WERI-Rb-1 (cell line): ENCODE data around the gene DNAH1.
A peak's percentile ranks its signal among the peaks of the same experiment; 100 is the strongest.

Experiments used
- DNase-seq: peaks from one replicate; pipeline ENCODE4 v3.0.0-alpha.2; 2020
- H3K27ac ChIP-seq: fragments of 250-450 bp; sonication (Bioruptor Pico); 2 replicates; pipeline ENCODE4 v1.5.1; 2020; ENCODE audit warnings: mild to moderate bottlenecking, moderate library complexity
- H3K27me3 ChIP-seq: fragments of 250-450 bp; sonication (Bioruptor Pico); 2 replicates; pipeline ENCODE4 v1.5.1; 2021; ENCODE audit warnings: mild to moderate bottlenecking, low read depth, moderate library complexity; ENCODE audit not compliant: insufficient read depth, severe bottlenecking
- H3K36me3 ChIP-seq: fragments of 250-450 bp; sonication (Bioruptor Pico); 2 replicates; pipeline ENCODE4 v1.5.1; 2020; ENCODE audit warnings: mild to moderate bottlenecking, moderate library complexity
- H3K4me3 ChIP-seq: 2 replicates; pipeline ENCODE4 v1.5.1; 2011; ENCODE audit warnings: low read depth, mild to moderate bottlenecking, control low read depth, low read length
- H3K9me3 ChIP-seq: fragments of 250-450 bp; sonication (Bioruptor Pico); 2 replicates; pipeline ENCODE4 v1.5.1; 2021; ENCODE audit warnings: mild to moderate bottlenecking, moderate library complexity; ENCODE audit not compliant: severe bottlenecking
- TF ChIP-seq, protein P1 (sequence below): IDR thresholded peaks from 2 replicates; pipeline ENCODE4 v1.5.1; 2011; ENCODE audit warnings: low read depth, mild to moderate bottlenecking, control low read depth, inconsistent platforms, low read length

Gene DNAH1

DNA sequence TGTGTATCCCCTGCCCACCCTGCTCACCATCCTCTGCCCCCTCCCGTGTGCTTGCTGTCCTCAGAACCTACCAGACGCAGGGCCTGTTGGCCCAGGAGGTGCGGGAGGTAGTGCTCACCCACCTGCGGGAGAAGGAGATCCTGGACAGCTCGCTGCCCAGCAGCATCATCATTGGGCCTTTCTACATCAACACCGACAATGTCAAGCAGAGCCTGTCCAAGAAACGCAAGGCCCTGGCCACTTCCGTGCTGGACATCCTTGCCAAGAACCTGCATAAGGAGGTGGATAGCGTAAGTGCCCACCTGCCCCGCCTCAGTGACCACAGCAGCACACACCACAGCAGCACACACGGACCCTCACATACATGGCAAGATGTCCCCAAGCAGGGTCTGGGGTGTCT is 33.0 kb downstream of the DNAH1 start:
- no peaks in the 10 kb centered on the region for H3K27me3 ChIP-seq
- no peaks in the 10 kb centered on the region for H3K9me3 ChIP-seq
- H3K27ac ChIP-seq = no peak overlapping the region
- no peaks in the 10 kb centered on the region for H3K36me3 ChIP-seq
- H3K4me3 ChIP-seq = no peak overlapping the region
- no peak for DNase-seq
- TF ChIP-seq, protein P1, sequence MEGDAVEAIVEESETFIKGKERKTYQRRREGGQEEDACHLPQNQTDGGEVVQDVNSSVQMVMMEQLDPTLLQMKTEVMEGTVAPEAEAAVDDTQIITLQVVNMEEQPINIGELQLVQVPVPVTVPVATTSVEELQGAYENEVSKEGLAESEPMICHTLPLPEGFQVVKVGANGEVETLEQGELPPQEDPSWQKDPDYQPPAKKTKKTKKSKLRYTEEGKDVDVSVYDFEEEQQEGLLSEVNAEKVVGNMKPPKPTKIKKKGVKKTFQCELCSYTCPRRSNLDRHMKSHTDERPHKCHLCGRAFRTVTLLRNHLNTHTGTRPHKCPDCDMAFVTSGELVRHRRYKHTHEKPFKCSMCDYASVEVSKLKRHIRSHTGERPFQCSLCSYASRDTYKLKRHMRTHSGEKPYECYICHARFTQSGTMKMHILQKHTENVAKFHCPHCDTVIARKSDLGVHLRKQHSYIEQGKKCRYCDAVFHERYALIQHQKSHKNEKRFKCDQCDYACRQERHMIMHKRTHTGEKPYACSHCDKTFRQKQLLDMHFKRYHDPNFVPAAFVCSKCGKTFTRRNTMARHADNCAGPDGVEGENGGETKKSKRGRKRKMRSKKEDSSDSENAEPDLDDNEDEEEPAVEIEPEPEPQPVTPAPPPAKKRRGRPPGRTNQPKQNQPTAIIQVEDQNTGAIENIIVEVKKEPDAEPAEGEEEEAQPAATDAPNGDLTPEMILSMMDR = no peak

DNA sequence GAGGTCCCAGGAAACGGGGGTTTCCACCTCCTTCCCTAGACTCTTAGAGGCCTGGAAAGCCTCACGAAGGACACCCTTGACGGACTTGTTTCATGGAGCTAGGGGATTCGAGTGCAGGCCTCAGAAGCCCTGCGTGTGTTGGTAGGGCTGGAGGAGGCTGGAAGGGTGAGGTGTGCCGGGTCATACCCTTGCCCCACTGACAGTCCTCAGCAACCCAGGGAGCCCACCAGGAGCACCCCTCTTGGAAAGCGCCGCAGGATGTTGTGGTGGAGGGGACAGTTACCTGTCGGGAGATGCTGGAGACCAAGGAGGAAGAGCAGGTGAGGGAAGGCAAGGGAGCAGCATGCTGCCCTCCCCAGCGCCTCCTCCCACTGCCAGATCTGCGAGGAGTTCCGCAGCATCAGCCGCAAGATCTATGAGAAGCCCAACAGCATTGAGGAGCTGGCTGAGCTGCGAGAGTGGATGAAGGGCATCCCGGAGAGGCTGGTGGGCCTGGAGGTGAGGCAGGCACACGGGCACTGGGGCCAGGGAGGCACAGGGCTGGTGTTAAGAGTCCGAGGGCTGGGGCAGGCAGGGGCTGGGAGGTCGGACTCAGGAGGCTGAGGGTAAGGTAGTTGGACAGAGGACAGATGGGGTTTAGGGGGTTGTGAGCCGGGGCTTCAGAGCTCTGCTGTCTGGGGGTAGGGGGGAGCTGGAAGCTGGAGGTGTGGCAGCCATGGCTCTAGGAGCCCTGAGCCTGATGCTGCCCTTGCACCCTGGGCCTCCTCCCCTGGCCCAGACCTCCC is 33.7 kb downstream of the DNAH1 start:
- TF ChIP-seq, protein P1 = no peak
- no peaks in the 10 kb centered on the region for H3K27me3 ChIP-seq
- no peaks in the 10 kb centered on the region for H3K9me3 ChIP-seq
- no peak for DNase-seq
- no peak overlapping the region for H3K27ac ChIP-seq
- no peak overlapping the region for H3K4me3 ChIP-seq
- no peaks in the 10 kb centered on the region for H3K36me3 ChIP-seq

DNA sequence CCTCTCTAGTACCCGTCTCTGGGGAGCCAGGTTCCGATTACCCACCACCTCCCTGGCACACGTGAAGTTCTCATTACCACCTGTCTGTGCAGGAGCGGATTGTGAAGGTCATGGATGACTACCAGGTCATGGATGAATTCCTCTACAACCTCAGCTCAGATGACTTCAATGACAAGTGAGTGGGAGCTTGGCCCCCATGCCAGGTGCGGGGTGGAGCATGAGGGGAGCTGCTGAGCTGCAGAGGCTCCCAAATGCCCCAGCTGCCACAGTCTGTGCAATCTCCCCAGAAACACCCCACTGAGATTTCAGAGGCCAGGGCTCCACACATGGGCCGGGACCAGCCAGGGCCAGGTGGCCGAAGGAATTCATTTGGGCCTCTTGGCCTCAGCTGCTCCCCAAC is 34.3 kb downstream of the DNAH1 start:
- H3K36me3 ChIP-seq = no peaks in the 10 kb centered on the region
- H3K27me3 ChIP-seq = no peaks in the 10 kb centered on the region
- TF ChIP-seq, protein P1 = no peak
- H3K4me3 ChIP-seq = no peak overlapping the region
- peak; percentile 18 for DNase-seq
- no peaks in the 10 kb centered on the region for H3K9me3 ChIP-seq
- H3K27ac ChIP-seq = no peak overlapping the region

DNA sequence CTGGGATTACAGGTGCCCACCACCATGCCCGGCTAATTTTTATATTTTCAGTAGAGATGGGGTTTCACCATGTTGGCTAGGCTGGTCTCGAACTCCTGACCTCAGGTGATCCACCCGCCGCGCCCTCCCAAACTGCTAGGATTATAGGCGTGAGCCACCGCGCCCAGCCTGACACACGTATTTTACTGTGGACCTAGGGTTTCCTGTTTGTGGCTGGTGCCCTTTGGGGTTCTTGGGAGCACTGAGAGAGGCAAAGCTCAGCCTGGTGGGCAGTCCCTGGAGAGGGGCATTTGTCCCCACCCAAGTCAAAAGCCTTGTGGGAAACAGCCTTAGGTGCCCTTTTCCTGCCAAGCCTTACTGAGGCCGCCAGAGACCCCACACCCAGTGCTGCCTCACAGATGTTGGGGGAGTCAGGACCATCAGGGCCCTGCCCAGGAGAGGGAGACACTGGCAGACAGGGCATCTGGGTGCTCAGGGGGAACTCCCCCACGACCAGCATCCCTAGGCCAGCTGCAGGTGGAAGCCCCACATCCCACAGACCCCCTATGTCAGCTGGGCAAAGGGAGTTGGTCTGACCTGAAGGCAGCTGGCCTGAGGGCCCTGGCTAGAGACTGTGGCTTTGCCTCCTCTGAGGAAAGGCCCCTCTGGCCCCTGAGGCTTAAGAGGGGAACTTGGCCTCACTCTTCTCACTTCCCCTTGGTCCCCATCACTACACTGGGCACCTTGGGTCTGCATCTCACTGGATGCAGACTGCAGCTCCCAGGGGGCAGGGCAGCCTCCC is 35.1 kb downstream of the DNAH1 start:
- no peaks in the 10 kb centered on the region for H3K9me3 ChIP-seq
- H3K27ac ChIP-seq = no peak overlapping the region
- no peaks in the 10 kb centered on the region for H3K27me3 ChIP-seq
- no peak for DNase-seq
- H3K4me3 ChIP-seq = no peak overlapping the region
- TF ChIP-seq, protein P1 = no peak
- H3K36me3 ChIP-seq = no peaks in the 10 kb centered on the region

DNA sequence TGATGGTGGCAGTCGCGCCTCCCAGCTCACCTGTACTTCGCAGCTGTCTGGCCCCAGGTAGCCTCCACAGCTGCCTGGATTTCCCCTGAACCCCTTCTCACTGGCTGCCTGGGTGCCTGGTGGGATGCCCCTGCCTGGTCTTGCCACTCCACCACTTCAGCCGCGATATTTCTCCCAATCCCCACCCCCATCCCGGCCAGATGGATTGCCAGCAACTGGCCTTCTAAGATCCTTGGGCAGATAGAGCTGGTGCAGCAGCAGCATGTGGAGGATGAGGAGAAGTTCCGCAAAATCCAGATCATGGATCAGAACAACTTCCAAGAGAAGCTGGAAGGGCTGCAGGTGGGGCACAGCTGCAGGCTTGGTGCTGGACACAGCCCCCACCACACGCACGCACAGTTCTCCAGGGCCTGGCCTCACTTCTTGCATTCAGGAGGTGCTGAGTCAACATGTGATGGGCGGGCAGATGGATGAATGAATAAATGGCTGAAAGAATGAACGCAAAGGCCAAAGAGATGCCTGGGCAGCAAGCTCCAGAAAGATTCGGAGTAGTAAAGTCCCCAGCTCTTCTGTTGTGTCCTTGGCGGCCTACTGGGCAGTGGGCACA is 35.7 kb downstream of the DNAH1 start:
- no peak overlapping the region for H3K27ac ChIP-seq
- no peaks in the 10 kb centered on the region for H3K9me3 ChIP-seq
- H3K4me3 ChIP-seq = no peak overlapping the region

More for the DNA sequence above, 35.7 kb downstream of the DNAH1 start:
- no peak for DNase-seq
- Histone ChIP-seq H3K36me3 (no peaks in the 10 kb centered on the region), H3K27me3 (no peaks in the 10 kb centered on the region)
- TF ChIP-seq, protein P1 = no peak
